AG04449 (cell line): ENCODE results near the gene DOCK4.
"Not testable (repeated sequence)": the region's sequence is repeated elsewhere in the genome, so short reads cannot be mapped to it uniquely, and the experiment has no call there.

Source experiments
- CTCF ChIA-PET: fragments of 350-600 bp; formaldehyde crosslinking; extraction: SDS; loops from one replicate; lab custom pipeline; 2021; ENCODE audit warnings: antibody characterized with exemption; lab: Yijun Ruan, JAX
- POLR2A ChIA-PET: fragments of 400-600, 350-600 bp; formaldehyde crosslinking; extraction: SDS; loops from one replicate; lab custom pipeline; 2020; ENCODE audit warnings: antibody characterized with exemption, inconsistent platforms; lab: Yijun Ruan, JAX
- DNase-seq: peaks from one replicate; pipeline ENCODE4 v3.0.0-alpha.2; 2010; ENCODE audit warnings: low read depth, low spot score
- H3K4me3 ChIP-seq: 2 replicates; pipeline ENCODE4 v1.5.1; 2011; ENCODE audit warnings: low read depth, mild to moderate bottlenecking, control low read depth, low read length
- CTCF ChIP-seq: IDR thresholded peaks from one replicate; pipeline ENCODE4 v1.5.1; 2011; ENCODE audit warnings: mild to moderate bottlenecking, moderate library complexity, low read length, control low read depth, inconsistent platforms; ENCODE audit not compliant: insufficient read depth; ENCODE audit errors: missing control alignments

The DOCK4 gene

GRCh38 chr7:112132051-112132694 lies 74.0 kb downstream of the DOCK4 start:
- POLR2A ChIA-PET = no interaction called here
- no peak for TF ChIP-seq CTCF
- no peak overlapping the region for H3K4me3 ChIP-seq
- no peak for DNase-seq
- CTCF ChIA-PET = no interaction called here

GRCh38 chr7:112130729-112131410 lies 75.3 kb downstream of the DOCK4 start:
- ChIA-PET POLR2A (no interaction called here), CTCF (no interaction called here)
- H3K4me3 ChIP-seq = no peak overlapping the region
- TF ChIP-seq CTCF = no peak
- DNase-seq = no peak

- TF ChIP-seq CTCF = no peak
- DNase-seq = no peak
- CTCF ChIA-PET = no interaction called here
- no peak overlapping the region for H3K4me3 ChIP-seq
- POLR2A ChIA-PET = no interaction called here
Observed at GRCh38 chr7:112129655-112130323, 76.4 kb downstream of the DOCK4 start.

- H3K4me3 ChIP-seq, CTCF ChIA-PET, DNase-seq, POLR2A ChIA-PET: not testable (repeated sequence)
Observed at GRCh38 chr7:112128461-112129425, 77.5 kb downstream of the DOCK4 start.

- POLR2A ChIA-PET, DNase-seq, CTCF ChIA-PET, H3K4me3 ChIP-seq: not testable (repeated sequence)
Observed at GRCh38 chr7:112128041-112128440, 78.2 kb downstream of the DOCK4 start.

GRCh38 chr7:112125250-112125649 lies 80.9 kb downstream of the DOCK4 start:
- no peak for TF ChIP-seq CTCF
- ChIA-PET POLR2A (no interaction called here), CTCF (no interaction called here)
- DNase-seq = no peak
- no peak overlapping the region for H3K4me3 ChIP-seq
